Common myeloid progenitor, CD34-positive (primary cell): ENCODE results near the gene DHX57.

Experiments
- CTCF ChIA-PET: fragments of 350-600 bp; sonication (Branson Sonifier 250); formaldehyde crosslinking; loops from one replicate; lab custom pipeline; 2021; ENCODE audit warnings: antibody characterized with exemption; lab: Charles Lee
- POLR2A ChIA-PET: fragments of 350-600 bp; sonication (Branson Sonifier 250); formaldehyde crosslinking; loops from one replicate; lab custom pipeline; 2021; ENCODE audit warnings: antibody characterized with exemption; lab: Charles Lee
- DNase-seq, 3 donors: peaks; one replicate each; pipeline versions ENCODE4 v3.0.0 to v3.0.0-alpha.2; 2013
- H3K27ac ChIP-seq, 2 experiments: 1 replicate in 1 of 2; 2 replicates in 1 of 2; pipeline ENCODE4 v1.7.0; 2013; ENCODE audit warnings: inconsistent platforms in 2 of 2, low read length in 2 of 2, mild to moderate bottlenecking in 2 of 2, low read depth in 1 of 2, moderate library complexity in 1 of 2; ENCODE audit not compliant: severe bottlenecking in 2 of 2, insufficient read depth in 1 of 2, poor library complexity in 1 of 2
- H3K27me3 ChIP-seq, 5 experiments: replicated peaks in 2 of 5; 1 replicate in 3 of 5; 2 replicates in 2 of 5; pipeline versions ENCODE4 v1.6.1 to v1.7.0; 2013; ENCODE audit warnings: low read length in 4 of 5, mild to moderate bottlenecking in 2 of 5, moderate library complexity in 2 of 5, inconsistent platforms in 1 of 5; ENCODE audit not compliant: insufficient read depth in 5 of 5, control insufficient read depth in 4 of 5
- H3K36me3 ChIP-seq, 4 experiments: 1 replicate in 2 of 4; 2 replicates in 2 of 4; pipeline versions ENCODE4 v1.6.1 to v1.7.0; 2013; ENCODE audit warnings: low read length in 3 of 4, control low read depth in 1 of 4, mild to moderate bottlenecking in 1 of 4; ENCODE audit not compliant: control insufficient read depth in 4 of 4, insufficient read depth in 4 of 4
- H3K4me1 ChIP-seq, 4 experiments: 1 replicate in 3 of 4; 2 replicates in 1 of 4; pipeline versions ENCODE4 v1.6.1 to v1.7.1; 2013; ENCODE audit warnings: low read length in 3 of 4, mild to moderate bottlenecking in 3 of 4, control low read depth in 1 of 4, inconsistent platforms in 1 of 4, moderate library complexity in 1 of 4; ENCODE audit not compliant: control insufficient read depth in 4 of 4, insufficient read depth in 4 of 4; ENCODE audit errors: control extremely low read depth in 1 of 4
- H3K4me3 ChIP-seq, 7 experiments: 1 replicate in 4 of 7; 2 replicates in 3 of 7; pipeline versions ENCODE4 v1.5.1 to v1.7.0; 2013; ENCODE audit warnings: mild to moderate bottlenecking in 7 of 7, low read length in 6 of 7, moderate library complexity in 6 of 7, inconsistent platforms in 2 of 7, low read depth in 2 of 7, control low read depth in 1 of 7; ENCODE audit not compliant: insufficient read depth in 4 of 7, control insufficient read depth in 1 of 7; ENCODE audit errors: extremely low read depth in 1 of 7
- H3K9me3 ChIP-seq, 5 experiments: 1 replicate in 4 of 5; 2 replicates in 1 of 5; pipeline versions ENCODE4 v1.6.1 to v1.7.1; 2013; ENCODE audit warnings: low read length in 4 of 5, mild to moderate bottlenecking in 2 of 5, inconsistent platforms in 1 of 5, low read depth in 1 of 5, moderate library complexity in 1 of 5; ENCODE audit not compliant: control insufficient read depth in 4 of 5, insufficient read depth in 2 of 5; ENCODE audit errors: control extremely low read depth in 1 of 5
- WGBS: methylation state at CpG from one replicate; pipeline ENCODE4 v1.1.5; 2013; ENCODE audit not compliant: insufficient coverage; 5-methylcytosine and 5-hydroxymethylcytosine counted together

DHX57 gene

DNA sequence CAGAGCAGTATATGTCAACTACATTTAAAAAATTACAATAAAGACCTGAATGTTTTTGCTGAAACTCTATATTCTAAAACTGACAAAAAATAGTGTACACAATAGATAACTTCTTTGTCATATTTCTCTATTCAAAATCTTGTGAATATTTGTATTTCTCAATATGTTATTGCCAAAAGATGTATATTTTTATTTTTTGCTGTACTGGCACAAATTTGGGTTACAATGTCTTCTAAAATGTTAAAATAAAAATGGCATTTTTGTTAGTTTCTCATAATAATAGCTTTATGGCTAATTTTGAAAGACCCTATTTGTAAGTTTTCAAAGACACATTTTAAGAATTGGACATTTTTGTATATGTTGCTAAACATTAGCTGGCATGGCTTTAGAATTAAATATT is 13.3 kb upstream of the DHX57 start:
- POLR2A ChIA-PET, result no interaction called here
- no peaks in the 10 kb centered on the region for H3K27me3 ChIP-seq
- H3K4me3 ChIP-seq, result no peak overlapping the region
- no peak overlapping the region for H3K27ac ChIP-seq
- CTCF ChIA-PET, result no interaction called here
- H3K9me3 ChIP-seq, result peaks cover 0 to 3% (median 0%) of the 10 kb centered on the region in 5 experiments
- H3K36me3 ChIP-seq, result no peaks in the 10 kb centered on the region
- no peak for DNase-seq
- H3K4me1 ChIP-seq, result no peaks in the 10 kb centered on the region

DNA sequence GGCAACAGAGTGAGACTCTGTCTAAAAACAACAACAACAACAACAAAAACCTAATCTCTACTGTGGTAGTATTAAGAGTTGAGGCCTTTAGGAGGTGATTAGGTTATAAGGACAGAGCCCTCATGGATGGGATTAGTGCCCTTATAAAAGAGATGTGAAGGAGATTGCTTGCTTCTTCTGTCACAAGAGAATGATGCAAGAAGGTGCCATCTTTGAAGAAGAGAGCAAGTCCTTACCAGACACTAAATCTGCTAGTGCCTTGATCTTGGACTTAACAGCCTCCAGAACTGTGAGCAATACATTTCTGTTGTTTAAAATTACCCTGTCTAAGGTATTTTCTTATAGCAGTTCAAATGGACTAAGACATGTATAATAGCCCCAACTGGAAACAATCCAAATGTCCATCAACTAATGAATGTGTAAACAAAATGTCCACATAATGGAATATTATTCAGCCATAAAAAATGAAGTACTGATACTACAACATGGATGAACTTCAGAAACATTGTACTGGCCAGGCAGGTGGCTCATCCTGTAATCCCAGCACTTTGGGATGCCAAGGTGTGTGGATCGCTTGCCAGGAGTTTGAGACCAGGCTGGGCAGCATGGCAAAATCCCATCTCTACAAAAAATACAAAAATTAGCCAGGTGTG is 12.3 kb upstream of the DHX57 start:
- POLR2A ChIA-PET, result no interaction called here
- no CpG with 5 or more reads among the region's 1 CpG for WGBS
- no peak for DNase-seq
- Histone ChIP-seq H3K4me1 (no peaks in the 10 kb centered on the region), H3K4me3 (no peak overlapping the region), H3K9me3 (peaks cover 0 to 3% (median 0%) of the 10 kb centered on the region in 5 experiments), H3K36me3 (no peaks in the 10 kb centered on the region), H3K27ac (no peak overlapping the region), H3K27me3 (no peaks in the 10 kb centered on the region)
- CTCF ChIA-PET, result interaction anchor here (0.6 kb wide), 1 partner anchor 46 kb away, joined by 3 read pairs; no protein-coding TSS in a partner anchor

DNA sequence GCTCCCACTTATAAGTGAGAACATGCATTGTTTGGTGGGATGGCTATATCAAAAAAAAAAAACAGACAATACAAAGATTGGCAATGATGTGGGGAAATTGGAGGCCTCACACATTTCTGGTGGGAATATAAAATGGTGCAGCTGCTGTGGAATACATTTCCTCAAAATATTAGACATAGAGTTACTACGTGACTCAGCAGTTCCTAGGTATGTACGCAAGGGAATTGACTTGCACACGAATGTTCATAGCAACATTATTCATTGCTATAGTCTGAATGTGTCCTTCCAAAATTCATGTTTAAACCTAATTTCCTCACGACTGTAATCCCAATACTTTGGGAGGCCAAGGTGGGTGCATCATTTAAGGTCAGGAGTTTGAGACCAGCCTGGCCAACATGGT is 11.6 kb upstream of the DHX57 start:
- H3K27me3 ChIP-seq, result no peaks in the 10 kb centered on the region
- H3K9me3 ChIP-seq, result peaks cover 0 to 3% (median 0%) of the 10 kb centered on the region in 5 experiments
- H3K27ac ChIP-seq, result no peak overlapping the region
- WGBS, result 46% methylated on average over 3 of the region's 4 CpGs
- CTCF ChIA-PET, result interaction anchor here (0.6 kb wide), 1 partner anchor 46 kb away, joined by 3 read pairs; no protein-coding TSS in a partner anchor
- POLR2A ChIA-PET, result no interaction called here
- H3K36me3 ChIP-seq, result peaks cover 0 to 1% (median 0%) of the 10 kb centered on the region in 4 experiments
- no peak overlapping the region for H3K4me3 ChIP-seq
- H3K4me1 ChIP-seq, result no peaks in the 10 kb centered on the region
- DNase-seq, result peak in 2 of 3 donors; percentile 23 to 43

DNA sequence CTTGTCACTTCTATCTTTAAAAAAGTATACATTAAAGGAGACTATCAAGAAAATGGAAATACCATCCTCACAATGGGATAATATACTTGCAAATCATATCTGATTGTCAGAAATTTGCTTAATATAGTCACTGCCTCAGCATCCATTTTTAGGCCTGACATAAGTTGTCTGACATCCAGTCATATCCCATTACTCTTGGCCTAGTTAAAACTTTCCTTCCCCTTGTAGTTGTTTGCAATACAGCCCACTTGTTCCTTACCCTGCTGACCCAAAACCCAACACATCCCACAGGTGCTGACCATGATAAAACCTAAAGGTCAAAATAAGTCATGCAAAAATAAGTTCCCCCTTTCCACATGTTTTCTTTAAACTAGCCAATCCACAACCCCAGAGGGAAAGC is 10.3 kb upstream of the DHX57 start:
- POLR2A ChIA-PET, result interaction anchor here (0.6 kb wide), 1 partner anchor 61 kb away, joined by 4 read pairs; no protein-coding TSS in a partner anchor
- no peak overlapping the region for H3K4me3 ChIP-seq
- CTCF ChIA-PET, result no interaction called here
- peaks cover 0 to 3% (median 0%) of the 10 kb centered on the region in 5 experiments for H3K9me3 ChIP-seq
- no peaks in the 10 kb centered on the region for H3K27me3 ChIP-seq
- peaks cover 0 to 2% (median 0%) of the 10 kb centered on the region in 4 experiments for H3K36me3 ChIP-seq
- no peak for DNase-seq
- no peaks in the 10 kb centered on the region for H3K4me1 ChIP-seq
- H3K27ac ChIP-seq, result no peak overlapping the region

DNA sequence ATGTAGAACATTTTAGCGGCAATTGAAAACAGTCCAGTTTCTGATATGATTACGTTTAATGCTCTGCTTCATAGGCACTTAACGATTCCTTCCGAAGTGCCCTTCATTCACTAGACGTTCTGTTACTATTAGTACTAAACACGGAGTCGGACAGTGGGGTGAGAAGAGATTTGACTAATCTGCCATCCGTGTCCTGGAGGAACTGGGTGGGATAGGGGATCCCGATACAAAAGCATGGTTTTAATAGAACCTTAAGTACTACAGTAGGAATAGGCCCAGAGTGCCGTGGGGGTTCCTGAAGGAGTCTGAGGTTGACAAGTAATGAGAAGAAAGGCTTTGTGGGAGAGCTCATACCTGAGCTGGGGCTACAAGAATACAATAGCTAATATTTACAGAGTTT is 673 bp upstream of the DHX57 start:
- Histone ChIP-seq H3K9me3 (peaks cover 0 to 11% (median 0%) of the 10 kb centered on the region in 5 experiments), H3K4me1 (peaks cover 11 to 17% (median 15%) of the 10 kb centered on the region in 4 experiments), H3K27ac (peak overlapping the region in 1 of 2 experiments; percentile 75), H3K27me3 (no peaks in the 10 kb centered on the region), H3K4me3 (peak overlapping the region; percentile 78 to 98 (median 89)), H3K36me3 (peaks cover 0 to 8% (median 0%) of the 10 kb centered on the region in 4 experiments)
- POLR2A ChIA-PET, result no interaction called here
- 57% methylated on average over 10 of the region's 10 CpGs for WGBS
- DNase-seq, result no peak
- CTCF ChIA-PET, result interaction anchor here (0.8 kb wide), 1 partner anchor 48 kb away, joined by 3 read pairs; no protein-coding TSS in a partner anchor

DNA sequence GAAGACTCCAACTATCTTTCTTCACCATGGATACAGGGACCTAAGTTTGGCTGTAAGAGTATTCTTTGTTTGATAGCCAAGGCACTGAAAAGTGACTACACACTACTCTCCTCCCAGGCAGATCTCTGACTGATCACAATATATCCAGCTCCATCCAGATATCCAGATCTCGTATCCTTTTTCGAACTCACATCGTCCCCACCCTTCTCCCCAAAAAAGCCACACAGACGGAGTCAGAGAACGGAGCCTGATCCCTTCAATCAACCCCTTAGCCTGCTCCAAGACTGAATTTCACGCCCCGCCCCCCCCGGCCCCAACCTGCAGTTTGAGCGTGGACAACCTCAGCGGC is 533 bp downstream of the DHX57 start:
- ChIA-PET POLR2A (no interaction called here), CTCF (no interaction called here)
- Histone ChIP-seq H3K4me3 (peak overlapping the region; percentile 78 to 98 (median 89)), H3K4me1 (peaks cover 11 to 17% (median 15%) of the 10 kb centered on the region in 4 experiments), H3K27me3 (no peaks in the 10 kb centered on the region), H3K9me3 (peaks cover 0 to 16% (median 0%) of the 10 kb centered on the region in 5 experiments), H3K36me3 (peaks cover 0 to 5% (median 0%) of the 10 kb centered on the region in 4 experiments), H3K27ac (peak overlapping the region in 1 of 2 experiments; percentile 75)
- no peak for DNase-seq
- WGBS, result 2% methylated on average over 7 of the region's 10 CpGs

DNA sequence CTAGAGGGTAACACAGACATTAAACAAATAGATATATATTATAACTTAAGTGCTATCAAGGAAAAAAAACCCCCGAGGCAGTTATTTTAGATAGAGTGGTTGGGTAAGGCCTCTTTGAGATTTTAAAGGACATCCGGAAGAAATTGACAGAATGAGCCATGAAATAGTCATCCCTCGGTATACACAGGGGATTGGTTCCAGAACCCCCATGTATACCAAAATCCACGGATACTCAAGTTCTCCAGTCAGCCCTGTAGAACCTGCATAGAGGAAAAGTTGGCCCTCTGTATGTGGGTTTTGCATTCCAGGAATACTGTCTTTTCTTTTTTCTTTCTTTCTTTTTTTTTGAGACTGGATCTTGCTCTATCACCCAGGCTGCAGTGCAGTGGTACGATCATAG is 2.0 kb downstream of the DHX57 start:
- Histone ChIP-seq H3K9me3 (peaks cover 0 to 27% (median 2%) of the 10 kb centered on the region in 5 experiments), H3K4me3 (no peak overlapping the region), H3K27ac (no peak overlapping the region), H3K4me1 (peaks cover 11 to 17% (median 15%) of the 10 kb centered on the region in 4 experiments), H3K36me3 (peaks cover 0 to 5% (median 0%) of the 10 kb centered on the region in 4 experiments), H3K27me3 (no peaks in the 10 kb centered on the region)
- DNase-seq, result peak in 1 of 3 donors; percentile 2
- WGBS, result 94% methylated on average over 2 of the region's 5 CpGs
- ChIA-PET POLR2A (no interaction called here), CTCF (no interaction called here)
